Measurements from ENCODE around the gene WDCP.

DNA sequence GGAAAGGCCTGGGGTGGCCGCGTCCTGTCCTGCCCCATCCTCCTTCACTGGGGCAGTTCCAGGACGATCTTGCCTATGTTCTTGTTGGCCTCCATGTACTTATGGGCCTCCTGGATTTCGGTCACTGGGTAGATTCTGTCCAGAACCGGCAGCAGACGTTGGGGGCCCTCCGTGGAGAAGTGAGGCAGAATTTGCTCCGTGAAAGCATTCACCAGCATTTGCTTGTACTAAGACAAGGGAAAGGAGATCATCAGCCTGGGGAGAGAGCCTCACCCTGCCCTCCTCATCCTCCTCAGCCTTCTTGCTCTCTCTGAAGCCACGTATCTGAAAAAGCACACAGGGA, 30.3 kb upstream of the WDCP start:
- TF ChIP-seq CTCF (IDR thresholded peaks at IDR 0.05) (no peak), POLR2A (IDR thresholded peaks at IDR 0.05) (no peak)
